ENCODE results near the gene CDH13. TPM values are rescaled to one million over a fixed set of nuclear protein-coding genes. Genes with fewer than 3 reads are reported as not detected.

CDH13 gene
- polyA plus RNA-seq (2013, experiment 1 of 2; ENCODE audit: insufficient read length), result 76.6 TPM
- 84.8 TPM for polyA plus RNA-seq (2013, experiment 2 of 2; ENCODE audit: insufficient read length)

DNA sequence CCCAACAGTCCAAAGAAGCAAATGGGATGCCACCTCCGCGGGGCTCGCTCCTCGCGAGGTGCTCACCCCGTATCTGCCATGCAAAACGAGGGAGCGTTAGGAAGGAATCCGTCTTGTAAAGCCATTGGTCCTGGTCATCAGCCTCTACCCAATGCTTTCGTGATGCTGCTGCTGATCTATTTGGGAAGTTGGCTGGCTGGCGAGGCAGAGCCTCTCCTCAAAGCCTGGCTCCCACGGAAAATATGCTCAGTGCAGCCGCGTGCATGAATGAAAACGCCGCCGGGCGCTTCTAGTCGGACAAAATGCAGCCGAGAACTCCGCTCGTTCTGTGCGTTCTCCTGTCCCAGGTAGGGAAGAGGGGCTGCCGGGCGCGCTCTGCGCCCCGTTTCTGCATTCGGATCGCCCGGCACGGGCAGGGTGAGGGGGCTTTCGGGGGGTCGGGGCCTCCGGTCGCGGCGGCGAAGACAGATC lies at the start of gene CDH13:
Gene CDH13, plus strand, starts transcription at position 179 of the 471 bp plus-strand sequence.
- peak; percentile 75 for DNase-seq

- no peak for DNase-seq
These were observed 46.4 kb upstream of the CDH13 start for GRCh38 chr16:82580298-82580890.

DNA sequence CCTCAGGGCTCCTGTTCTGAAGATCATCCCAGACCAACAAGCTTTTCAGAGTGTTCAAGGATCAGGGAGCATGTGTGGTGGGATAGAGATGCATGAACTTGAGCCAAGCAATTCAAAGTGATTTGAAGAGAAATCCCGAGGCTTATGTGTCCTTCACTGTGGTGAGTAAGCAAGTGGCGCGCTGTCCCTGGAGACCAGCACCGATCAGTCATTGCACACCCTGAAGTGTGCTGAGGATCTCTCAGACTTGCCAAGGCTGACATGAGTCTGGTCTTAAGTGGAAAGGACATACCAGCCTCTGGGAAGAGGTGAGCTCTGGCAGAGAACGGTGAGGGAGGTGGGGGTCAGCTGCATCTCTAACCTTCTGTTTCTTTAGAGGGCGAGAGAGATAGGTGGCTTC lies 43.8 kb upstream of the CDH13 start:
- DNase-seq, result peak; percentile 21

DNA sequence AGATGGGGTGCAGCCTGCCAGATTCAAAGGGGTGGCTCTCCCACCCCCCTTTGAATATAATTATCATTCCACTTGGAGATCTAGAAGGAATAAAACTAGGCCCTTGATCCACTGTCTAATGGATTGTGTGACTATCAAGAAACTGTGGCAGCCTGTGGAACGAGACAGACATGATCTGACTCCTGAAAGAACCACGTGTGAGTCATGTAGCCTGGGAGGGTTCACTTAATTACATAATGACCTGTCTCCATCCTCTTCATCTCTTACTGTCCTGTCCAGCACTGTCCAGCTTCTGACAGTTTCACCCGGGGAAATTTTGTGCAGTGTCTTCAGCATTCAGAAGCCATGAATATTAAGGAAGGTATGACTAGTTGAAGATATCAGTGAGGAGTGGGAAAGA lies 43.3 kb upstream of the CDH13 start:
- peak; percentile 6 for DNase-seq

DNA sequence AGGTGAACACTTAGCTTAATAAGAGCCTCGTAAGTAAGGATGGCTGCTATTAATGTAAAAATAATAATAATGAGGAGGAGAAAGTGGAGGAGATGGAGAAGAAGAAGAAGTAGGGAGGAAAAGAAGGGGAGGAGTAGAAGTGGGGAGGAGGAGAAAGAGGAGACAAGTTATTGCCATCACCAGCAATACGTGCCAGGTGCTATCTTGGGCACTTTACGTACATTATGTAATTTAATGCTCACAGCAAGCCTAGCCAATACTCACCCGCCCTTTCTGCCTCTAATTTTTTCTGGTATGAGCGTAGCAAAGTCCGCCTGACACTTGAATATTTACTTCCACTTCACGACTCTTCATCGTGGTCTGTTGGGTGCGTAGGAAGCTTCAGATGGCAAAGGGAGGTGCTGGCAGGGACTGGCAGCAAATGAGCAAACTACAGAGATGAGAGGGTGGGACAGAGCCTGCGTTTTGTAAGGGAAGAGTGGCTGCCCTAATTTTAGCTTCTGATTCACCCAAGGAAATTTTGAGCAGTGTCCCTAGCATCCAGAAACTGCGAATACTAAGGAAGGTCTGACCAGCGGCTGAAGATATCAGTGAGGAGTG lies 42.1 kb upstream of the CDH13 start:
- DNase-seq, result no peak

GRCh38 chr16:82585675-82586074 lies 41.1 kb upstream of the CDH13 start:
- DNase-seq, result peak; percentile 77

DNA sequence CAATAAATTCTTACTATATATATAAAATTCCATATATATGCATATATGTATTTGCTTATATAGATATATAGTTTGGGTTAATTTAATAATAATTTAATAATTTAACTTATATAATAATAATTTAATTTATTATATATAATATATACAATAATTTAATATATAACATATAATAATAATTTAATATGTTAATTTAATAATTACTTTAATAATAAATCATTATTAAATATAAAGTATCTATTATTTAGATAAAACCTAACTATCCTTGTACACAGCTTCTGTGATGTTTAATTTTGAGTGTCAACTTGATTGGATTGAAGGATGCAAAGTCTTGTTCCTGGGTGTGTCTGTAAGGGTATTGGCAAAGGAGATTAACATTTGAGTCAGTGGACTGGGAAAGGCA lies 40.6 kb upstream of the CDH13 start:
- DNase-seq, result no peak

- no peak for DNase-seq
These were observed 39.5 kb upstream of the CDH13 start for GRCh38 chr16:82587289-82587688.

- no peak for DNase-seq
These were observed 37.4 kb upstream of the CDH13 start for GRCh38 chr16:82589407-82589806.

DNA sequence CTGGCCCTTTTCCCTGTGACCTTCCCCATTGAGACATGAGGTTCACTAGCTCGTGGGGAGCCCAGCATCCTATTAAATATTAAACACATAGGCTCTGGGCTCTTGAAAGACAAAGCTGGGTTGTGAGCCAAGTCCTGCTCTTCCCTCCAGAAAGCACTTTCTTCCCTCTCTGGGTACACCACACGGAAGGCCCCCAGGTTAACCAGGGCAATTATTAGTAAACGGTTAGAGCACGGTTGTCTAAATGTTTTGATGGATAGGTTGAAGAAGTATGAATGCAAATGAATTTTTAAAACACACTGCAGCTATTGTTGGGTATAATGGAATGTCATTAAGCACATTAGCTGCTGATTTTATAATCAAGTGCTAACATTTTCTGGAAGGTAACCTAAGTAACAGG lies 32.7 kb upstream of the CDH13 start:
- no peak for DNase-seq

- DNase-seq, result no peak
These were observed 28.0 kb upstream of the CDH13 start for GRCh38 chr16:82598771-82599170.

- no peak for DNase-seq
These were observed 24.7 kb upstream of the CDH13 start for GRCh38 chr16:82601989-82602640.

DNA sequence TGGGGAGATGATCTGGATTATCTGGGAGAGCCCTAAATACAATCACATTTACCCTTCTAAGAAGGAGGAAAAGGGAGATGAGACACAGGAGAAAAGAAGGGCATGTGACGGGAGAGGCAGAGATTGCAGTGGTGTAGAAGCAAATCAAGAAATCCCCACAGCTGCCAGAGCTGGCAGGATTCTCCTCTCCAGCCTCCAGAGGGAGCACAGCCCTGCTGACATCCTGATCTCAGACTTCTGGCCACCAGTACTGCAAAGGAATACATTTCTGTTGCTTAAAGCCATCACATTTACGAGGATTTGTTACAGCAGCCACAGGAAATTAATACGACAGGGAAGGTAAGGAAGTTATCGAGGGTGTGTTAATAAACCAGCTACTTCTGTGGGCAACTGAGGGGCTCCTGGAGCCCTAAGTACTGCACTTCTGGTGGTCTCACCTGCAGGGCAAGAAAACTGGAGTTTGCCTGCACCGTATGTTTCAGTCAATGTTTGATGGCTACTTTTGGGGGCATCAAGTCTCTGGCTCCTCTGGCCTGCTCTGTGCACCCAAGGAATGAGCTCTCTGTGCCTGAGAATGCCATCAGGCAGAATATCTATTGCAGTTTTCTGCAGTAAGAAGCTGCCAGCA lies 22.9 kb upstream of the CDH13 start:
- peak; percentile 65 for DNase-seq

GRCh38 chr16:82605076-82605475 lies 21.7 kb upstream of the CDH13 start:
- no peak for DNase-seq

DNA sequence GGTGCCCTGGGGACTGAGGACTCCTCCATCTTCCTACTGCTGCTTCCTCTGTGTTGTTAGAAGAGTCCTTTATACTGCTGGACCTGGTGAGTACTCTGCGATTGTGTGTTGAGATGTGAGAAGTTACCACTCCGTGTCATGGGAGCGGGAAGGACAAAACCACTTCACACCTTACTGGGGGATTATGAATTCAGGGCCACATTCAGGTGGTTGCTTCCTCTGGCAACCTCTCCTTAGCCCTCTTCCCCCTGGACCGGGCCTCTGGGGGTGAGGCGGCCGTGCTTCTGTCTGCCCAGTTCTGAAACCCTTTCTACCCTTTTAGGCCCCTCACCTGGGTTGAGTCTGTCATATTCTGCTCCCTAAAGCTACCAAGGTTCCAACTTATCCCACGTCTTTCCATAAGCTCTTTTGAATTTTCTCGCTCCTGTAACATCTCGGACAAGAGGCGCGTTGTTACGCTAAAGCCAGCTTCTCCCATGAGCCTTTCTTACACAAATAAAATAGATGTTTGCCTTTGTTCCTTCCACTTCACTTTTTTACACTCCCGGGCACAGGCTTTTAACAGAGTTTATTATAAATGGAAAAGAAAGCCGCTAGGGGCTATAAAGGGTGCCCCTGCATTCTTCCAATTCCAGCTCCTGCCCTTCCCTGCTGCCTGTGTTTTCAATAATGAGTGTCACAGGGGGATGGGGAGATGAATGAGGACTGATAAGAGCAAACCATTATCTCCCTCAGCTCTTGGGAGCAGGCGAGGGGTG lies 20.7 kb upstream of the CDH13 start:
- no peak for DNase-seq

- DNase-seq, result no peak
These were observed 17.6 kb upstream of the CDH13 start for GRCh38 chr16:82609140-82609539.

DNA sequence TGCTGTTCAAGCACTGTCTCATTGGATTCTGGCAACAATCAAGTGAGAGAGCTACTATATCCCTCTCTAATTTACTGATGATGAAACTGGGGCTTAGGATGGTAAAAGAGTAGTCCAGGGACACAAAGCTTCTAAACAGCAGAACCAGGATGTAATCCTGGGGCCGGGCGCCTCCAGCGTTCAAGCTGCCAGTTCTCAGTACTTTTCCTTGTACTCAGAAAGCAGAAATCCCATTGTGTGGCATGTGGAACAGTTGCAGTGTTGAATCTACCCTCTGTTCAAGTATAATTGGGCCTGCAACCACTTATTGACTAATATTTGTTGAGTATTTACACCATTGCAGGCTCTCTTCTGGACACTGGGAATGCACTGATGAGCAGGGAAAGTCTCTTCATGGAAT lies 14.5 kb upstream of the CDH13 start:
- no peak for DNase-seq

DNA sequence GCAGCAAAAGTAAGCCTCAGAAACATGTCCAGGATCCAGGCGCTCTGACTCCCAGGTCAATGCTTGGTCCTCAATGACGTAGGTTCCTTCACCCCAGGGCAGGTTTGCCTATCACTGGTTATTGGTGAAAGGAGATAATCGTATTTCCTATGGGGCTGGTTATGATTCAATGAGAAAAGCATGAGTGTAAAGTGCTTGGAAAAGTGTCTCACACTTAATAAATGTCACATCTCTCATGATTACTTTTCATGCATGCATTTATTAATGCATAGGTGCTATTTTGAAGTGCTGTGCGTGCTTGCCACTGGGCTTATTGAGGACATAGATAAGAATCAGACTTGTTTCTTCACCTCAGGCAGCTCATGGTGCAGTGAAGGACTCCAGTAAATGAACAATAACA lies 10.4 kb upstream of the CDH13 start:
- no peak for DNase-seq

DNA sequence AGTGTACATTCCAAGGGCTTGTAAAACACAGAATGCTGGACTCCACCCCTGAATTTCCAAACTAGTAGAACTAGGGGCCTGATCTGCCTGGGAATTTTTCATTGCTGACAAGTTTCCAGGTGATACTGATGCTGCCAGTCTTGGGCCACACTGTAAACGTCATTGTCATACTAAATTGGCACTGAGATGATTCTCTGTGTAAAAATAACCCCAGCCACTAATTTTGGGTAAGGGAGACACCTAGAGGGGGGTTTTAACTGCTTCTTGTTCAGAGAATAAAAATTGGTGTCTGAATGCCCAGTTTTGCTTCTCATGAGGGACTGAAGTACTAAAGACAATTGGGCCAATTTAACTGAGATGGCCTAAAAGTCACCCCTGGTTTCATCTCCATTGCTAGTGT lies 5.0 kb upstream of the CDH13 start:
- DNase-seq, result no peak

GRCh38 chr16:82623241-82623640 lies 3.5 kb upstream of the CDH13 start:
- DNase-seq, result no peak

GRCh38 chr16:82625066-82625968 lies 1.5 kb upstream of the CDH13 start:
- DNase-seq, result no peak

DNA sequence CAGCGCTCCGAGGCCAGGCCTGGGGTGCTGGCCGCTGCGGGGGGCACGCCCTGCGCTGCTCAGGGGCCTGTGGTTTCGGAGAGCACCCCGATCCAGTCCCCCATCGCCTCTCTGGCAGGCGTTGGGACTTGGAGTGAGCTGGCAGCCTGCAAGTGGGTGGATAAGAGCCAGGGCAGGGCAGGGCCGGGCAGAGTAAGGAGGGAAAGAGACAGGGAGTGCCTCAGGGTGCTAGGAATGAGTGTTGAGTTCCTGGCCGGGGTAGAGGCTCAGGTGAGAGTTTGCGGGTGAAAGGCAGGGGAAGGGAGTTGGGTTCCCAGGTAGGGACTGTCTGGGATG lies 1.3 kb downstream of the CDH13 start:
- peak; percentile 48 for DNase-seq
